GM21529 (cell line): Measurements from ENCODE around the gene DNAJC22.
A peak's percentile ranks its signal among the peaks of the same experiment; 100 is the strongest.
"Not testable (repeated sequence)": the region's sequence is repeated elsewhere in the genome, so short reads cannot be mapped to it uniquely, and the experiment has no call there.

Source experiments
- ATAC-seq: cut with Tn5 transposase; IDR thresholded peaks from one replicate; pipeline ENCODE4 v1.9.1; 2021; ENCODE audit not compliant: unreplicated experiment

DNAJC22 gene

DNA sequence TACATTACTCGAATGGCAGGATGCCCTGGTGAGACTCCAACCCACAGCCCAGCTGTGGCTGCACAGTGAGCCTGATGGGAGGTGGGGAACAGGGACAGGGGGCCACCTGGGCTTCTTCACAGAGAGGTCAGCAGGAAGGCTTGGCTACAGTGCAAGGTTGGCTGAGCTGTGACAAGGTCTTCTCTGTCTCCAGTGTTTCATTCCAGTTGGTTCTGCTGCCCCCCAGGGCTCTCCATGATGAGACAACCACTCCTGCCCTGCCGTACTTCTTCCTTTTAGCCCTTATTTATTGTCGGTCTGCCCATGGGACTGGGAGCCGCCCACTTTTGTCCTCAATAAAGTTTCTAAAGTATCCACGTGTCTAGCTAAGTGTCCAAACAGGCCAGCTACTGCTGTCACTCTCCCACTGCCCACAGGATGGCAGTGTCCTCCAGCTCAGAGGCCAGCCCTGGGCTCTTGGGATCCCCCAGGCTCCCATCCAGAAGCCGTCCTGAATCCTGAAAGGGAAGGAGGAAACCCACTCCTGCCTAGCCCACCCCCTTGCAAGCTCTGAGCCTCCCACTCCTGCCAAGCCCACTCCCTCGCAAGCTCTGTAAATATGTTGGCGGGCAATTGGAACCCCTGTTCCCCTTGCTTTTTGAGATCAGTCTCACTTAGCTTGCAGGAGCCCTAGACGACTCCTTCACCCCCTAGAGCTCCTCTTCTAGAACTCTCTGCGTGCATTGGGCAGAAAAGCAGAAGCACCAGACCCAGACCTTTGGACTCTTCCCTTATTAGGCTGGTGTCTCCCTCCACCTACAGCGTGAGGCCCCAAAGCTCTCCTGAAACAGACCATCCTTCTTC, 15.1 kb upstream of the DNAJC22 start:
- ATAC-seq: no peak

GRCh38 chr12:49332441-49332861, 14.2 kb upstream of the DNAJC22 start:
- no peak for ATAC-seq

GRCh38 chr12:49332891-49333371, 13.8 kb upstream of the DNAJC22 start:
- ATAC-seq: no peak

DNA sequence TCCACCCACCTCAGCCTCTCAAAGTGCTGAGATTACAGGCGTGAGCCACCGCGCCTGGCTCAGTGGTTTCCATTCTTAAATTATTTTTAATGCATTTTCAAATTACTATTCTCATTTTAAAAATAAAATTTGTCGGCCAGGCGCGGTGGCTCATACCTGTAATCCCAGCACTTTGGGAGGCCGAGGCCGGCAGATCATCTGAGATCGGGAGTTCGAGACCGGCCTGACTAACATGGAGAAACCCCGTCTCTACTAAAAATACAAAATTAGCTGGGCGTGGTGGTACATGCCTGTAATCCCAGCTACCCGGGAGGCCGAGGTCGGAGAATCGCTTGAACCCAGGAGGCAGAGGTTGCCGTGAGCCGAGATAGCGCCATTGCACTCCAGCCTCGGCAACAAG, 12.9 kb upstream of the DNAJC22 start:
- not testable (repeated sequence) for ATAC-seq

- ATAC-seq: no peak
These were observed 12.5 kb upstream of the DNAJC22 start for GRCh38 chr12:49334226-49334625.

GRCh38 chr12:49334681-49335080, 12.0 kb upstream of the DNAJC22 start:
- ATAC-seq: no peak

- ATAC-seq: no peak
These were observed 11.4 kb upstream of the DNAJC22 start for GRCh38 chr12:49335118-49335954.

GRCh38 chr12:49335955-49336644, 10.6 kb upstream of the DNAJC22 start:
- ATAC-seq: no peak

DNA sequence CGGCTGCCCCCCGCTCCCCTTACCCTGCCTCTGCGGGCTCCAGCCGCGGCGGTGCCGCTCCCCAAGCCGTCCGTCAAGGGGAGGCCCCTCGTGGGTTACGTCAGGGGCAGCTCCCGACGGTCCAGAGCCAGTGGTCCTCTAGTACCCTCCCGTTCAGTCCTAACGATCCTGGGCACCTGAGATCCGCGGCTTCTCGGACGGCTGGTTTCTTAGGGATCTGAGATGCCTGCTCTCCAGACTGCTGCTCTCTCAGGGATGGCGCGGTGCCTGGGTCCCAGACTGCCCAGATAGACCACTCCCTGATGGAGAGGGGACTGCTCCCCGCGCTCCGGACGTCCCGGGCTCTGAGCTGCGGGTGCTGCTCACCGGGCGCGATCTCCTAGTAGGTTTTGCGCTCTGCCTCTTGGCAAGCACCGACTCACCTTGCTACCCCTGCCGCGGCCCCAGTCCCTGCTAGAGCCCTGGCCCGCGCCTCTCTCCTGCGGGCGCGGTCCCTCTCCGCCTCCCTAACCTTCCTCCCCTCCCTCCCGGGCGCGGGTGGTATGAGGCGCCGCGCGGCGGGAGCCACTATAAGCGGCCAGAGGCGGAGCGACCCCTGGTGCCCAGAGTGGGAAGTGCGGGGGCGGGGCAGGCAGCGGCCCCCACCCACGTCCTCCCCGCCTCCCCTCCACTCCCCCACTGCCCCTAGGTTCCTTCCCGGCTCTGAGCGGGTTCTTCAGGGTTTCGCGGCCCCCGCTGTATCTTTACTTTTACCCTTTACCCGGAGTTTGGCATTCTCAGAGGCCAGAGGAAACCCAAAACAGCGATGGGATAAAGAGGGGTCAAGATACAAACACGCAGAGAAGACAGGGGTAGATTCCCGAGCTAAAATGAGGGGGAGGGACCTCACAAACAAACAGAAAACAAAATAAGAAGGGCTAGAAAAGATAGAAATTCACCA, 9.8 kb upstream of the DNAJC22 start, which contains the start of gene C1QL4:
C1QL4 (minus strand) TSS at position 544 of the 940 bp plus-strand sequence. CDS start 711 bp downstream, outside the sequence.
- ATAC-seq: peak; percentile 67

GRCh38 chr12:49338830-49339463, 7.7 kb upstream of the DNAJC22 start:
- ATAC-seq: no peak

DNA sequence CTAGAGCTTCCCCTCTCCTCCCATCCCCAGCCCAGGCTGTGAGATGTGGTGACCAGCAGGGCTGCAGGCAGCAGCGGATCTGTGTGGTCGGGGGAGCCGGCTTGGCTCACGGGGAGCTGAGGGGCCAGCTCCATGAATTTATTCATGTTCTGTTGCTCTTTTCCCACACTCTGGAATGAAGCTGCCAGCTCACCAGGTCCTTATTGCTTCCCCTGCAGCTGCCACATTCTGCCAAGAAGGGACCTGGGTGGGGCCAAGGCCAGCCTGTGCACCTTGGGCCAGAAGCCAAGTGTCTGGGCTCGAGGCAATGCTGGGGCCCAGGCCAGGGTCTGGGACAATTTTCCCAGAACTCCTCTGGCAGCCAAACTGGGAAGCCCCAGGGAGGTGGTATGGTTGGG, 7.2 kb upstream of the DNAJC22 start:
- ATAC-seq: no peak

GRCh38 chr12:49340095-49340870, 6.4 kb upstream of the DNAJC22 start:
- no peak for ATAC-seq

GRCh38 chr12:49340971-49341776, 5.5 kb upstream of the DNAJC22 start:
- ATAC-seq: no peak

DNA sequence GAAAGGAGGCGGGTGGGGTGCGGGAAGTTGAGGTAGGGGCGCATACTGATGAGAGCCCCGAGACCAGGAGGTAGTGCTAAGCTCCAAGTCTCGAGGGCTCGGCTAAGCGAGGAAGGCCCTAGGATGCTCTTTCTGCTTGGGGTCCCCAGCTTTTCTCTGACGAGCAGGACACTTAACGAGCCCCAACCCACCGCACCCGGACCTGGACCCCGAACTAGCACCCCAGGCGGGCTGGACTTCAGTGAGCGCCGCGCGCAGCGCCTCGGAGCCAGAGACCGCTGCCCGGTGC, 5.0 kb upstream of the DNAJC22 start:
- no peak for ATAC-seq

- ATAC-seq: peak; percentile 68
These were observed 4.4 kb upstream of the DNAJC22 start for GRCh38 chr12:49342066-49342913.

- ATAC-seq: no peak
These were observed 3.6 kb upstream of the DNAJC22 start for GRCh38 chr12:49342914-49343731.
